HG03064 (cell line): ENCODE data around the gene NQO2.
"Not testable (repeated sequence)": the region's sequence is repeated elsewhere in the genome, so short reads cannot be mapped to it uniquely, and the experiment has no call there.

Experiments
- ATAC-seq: cut with Tn5 transposase; IDR thresholded peaks from one replicate; pipeline ENCODE4 v1.9.1; 2021; ENCODE audit warnings: low read depth; ENCODE audit not compliant: unreplicated experiment

Gene NQO2

GRCh38 chr6:3036861-3037637 lies 37.4 kb downstream of the NQO2 start:
- ATAC-seq = no peak

GRCh38 chr6:3037638-3038365 lies 38.1 kb downstream of the NQO2 start:
- ATAC-seq = no peak

- no peak for ATAC-seq
Observed at GRCh38 chr6:3039384-3039783, 39.7 kb downstream of the NQO2 start.

DNA sequence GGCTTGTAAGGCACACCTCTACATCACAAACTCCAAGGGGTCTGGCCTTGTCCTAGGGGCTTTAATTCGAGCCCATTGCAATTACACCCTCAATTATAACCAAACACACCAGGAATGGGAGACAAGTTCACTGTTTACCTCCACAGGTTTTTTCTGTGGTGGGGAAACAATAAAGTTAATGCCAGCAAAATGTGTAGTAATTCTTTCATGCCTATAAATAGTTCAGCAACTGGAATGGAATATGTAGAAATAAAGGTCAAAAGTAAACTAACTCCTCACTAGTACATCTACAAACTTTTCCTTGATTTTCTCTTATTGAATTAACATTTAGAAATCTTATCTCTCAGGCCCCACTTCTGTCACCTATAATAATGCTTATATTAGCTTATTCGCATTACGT lies 41.5 kb downstream of the NQO2 start:
- no peak for ATAC-seq

DNA sequence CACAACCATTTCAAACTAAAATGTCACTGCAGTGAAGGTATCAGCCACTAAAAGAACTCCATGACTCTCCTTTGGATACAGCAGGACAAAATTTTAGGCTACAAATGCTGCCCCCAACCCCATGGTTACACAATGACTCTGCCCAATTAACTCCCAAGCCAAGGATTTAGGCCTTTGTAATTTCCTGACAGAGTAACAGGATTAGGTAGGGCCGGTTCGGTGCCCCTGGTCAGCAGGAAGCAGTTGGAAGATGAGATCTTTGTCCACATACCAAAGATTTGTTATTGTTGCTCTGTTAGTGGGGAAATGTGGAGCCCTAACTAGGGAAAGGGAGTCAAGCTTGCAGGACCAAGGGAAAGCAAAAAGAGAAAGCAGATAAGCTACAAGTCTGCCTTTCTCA lies 41.9 kb downstream of the NQO2 start:
- ATAC-seq = no peak

DNA sequence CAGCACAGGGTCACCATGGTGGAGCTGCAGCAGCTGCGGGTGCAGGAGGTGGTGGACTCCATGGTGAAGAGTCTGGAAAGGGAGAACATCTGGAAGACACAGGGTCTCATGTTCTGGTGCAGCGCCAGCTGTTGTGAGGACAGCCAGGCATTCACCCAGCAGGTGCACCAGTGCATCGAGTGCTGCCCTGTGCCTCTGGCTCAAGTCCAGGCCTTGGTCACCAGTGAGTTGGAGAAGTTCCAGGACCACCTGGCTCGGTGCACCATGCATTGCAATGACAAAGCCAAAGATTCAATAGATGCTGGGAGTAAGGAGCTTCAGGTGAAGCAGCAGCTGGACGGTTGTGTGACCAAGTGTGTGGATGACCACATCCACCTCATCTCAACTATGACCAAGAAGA lies 45.7 kb downstream of the NQO2 start:
- no peak for ATAC-seq

DNA sequence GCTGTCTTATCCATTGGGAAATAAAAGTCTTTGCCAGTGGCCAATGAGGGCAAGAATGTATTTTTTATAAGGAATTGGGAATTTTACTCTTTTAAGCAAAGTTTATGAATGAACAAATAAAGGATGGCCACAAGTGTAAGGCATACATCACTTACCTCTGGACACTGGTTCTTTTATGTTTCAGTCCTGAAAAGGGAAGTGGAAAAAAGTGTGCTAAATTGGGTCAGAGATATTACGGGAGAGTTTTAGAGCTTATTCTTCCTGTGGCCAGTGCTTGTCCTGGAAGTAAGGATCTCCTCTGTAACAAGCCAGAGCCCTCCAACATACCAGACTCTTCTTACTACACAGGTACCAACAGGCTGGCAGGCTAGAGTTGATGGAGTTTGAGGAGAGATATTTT lies 46.1 kb downstream of the NQO2 start:
- ATAC-seq = no peak

GRCh38 chr6:3046295-3046694 lies 46.6 kb downstream of the NQO2 start:
- no peak for ATAC-seq

DNA sequence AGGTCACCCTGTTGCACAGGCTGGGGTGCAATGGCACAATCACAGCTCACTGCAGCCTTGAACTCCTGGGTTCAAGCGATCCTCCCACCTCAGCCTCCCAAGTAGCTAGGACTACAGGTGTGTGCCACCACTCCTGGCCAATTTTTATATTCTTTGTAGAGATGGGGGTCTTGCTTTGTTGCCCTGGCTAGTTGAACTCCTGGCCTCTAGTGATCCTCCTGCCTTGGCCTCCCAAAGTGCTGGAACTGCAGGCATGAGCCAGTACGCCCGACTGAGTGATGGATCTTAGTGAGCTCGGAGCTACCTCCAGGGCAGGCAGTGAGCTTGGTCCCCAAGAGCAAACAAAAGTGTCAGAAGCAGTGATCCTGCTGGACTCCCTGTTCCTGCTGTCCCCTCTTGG lies 48.3 kb downstream of the NQO2 start:
- not testable (repeated sequence) for ATAC-seq

GRCh38 chr6:3052481-3053230 lies 53.0 kb downstream of the NQO2 start:
- ATAC-seq = no peak

- no peak for ATAC-seq
Observed at GRCh38 chr6:3053231-3053508, 53.5 kb downstream of the NQO2 start.

GRCh38 chr6:3054229-3055157 lies 54.8 kb downstream of the NQO2 start:
- ATAC-seq = not testable (repeated sequence)

- ATAC-seq = not testable (repeated sequence)
Observed at GRCh38 chr6:3055158-3055499, 55.4 kb downstream of the NQO2 start.

GRCh38 chr6:3057063-3057770 lies 57.5 kb downstream of the NQO2 start:
- ATAC-seq = no peak

- ATAC-seq = no peak
Observed at GRCh38 chr6:3058957-3059356, 59.3 kb downstream of the NQO2 start.

GRCh38 chr6:3060092-3060491 lies 60.4 kb downstream of the NQO2 start:
- not testable (repeated sequence) for ATAC-seq

DNA sequence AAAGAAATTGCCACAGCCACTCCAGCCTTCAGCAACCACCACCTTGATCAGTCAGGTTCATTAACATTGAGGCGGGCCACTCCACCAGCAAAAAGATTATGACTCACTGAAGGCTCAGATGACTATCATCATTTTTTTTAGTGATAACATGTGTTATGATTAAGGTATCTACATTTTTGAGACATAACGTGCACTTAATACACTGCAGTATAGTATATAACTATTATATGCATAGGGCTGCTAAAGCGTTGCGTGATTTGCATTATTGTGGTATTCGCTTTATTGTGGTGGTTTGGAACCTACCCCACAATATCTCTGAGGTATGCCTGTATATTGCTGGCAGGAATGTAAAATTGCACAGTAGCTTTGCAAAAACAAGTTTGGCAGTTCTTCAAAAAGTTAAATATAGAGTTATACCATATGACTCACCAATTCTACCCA lies 61.8 kb downstream of the NQO2 start:
- ATAC-seq = no peak

- ATAC-seq = not testable (repeated sequence)
Observed at GRCh38 chr6:3063340-3063732, 63.6 kb downstream of the NQO2 start.

GRCh38 chr6:3063733-3064700 lies 64.3 kb downstream of the NQO2 start:
- peak; percentile 72 for ATAC-seq
